Neural cell (in vitro differentiated cells): ENCODE measurements around the gene BPIFB1. TPM values are rescaled to one million over a fixed set of nuclear protein-coding genes. Genes with fewer than 3 reads are reported as not detected.

Source experiments
- H2AFZ ChIP-seq: fragments of 200-600, 300-800 bp; sonication (generic), shearing (Covaris generic); 2 replicates; pipeline ENCODE4 v1.6.0; 2014; ENCODE audit warnings: low read depth, mild to moderate bottlenecking, antibody characterized with exemption, low read length, moderate library complexity
- H3F3A ChIP-seq: fragments of 200-600 bp; shearing (Covaris generic); 2 replicates; pipeline ENCODE4 v1.6.1; 2016; ENCODE audit warnings: mild to moderate bottlenecking, moderate library complexity, mixed read lengths, antibody characterized with exemption, low read length; ENCODE audit not compliant: insufficient read depth, poor library complexity, severe bottlenecking
- H3K27ac ChIP-seq: fragments of 200-600, 300-800 bp; sonication (generic), shearing (Covaris generic); 2 replicates; pipeline ENCODE4 v1.5.1; 2014; ENCODE audit warnings: mild to moderate bottlenecking, low read length, moderate library complexity
- H3K27me3 ChIP-seq: fragments of 300-800, 200-600 bp; sonication (generic), shearing (Covaris generic); 2 replicates; pipeline ENCODE4 v1.6.0; 2014; ENCODE audit warnings: mild to moderate bottlenecking, low read depth, low read length, moderate library complexity; ENCODE audit not compliant: insufficient read depth
- H3K36me3 ChIP-seq: fragments of 300-800, 200-600 bp; sonication (generic), shearing (Covaris generic); 2 replicates; pipeline ENCODE4 v1.5.1; 2014; ENCODE audit warnings: mild to moderate bottlenecking, antibody characterized with exemption, low read length, moderate library complexity; ENCODE audit not compliant: insufficient read depth
- H3K4me2 ChIP-seq: fragments of 300-800, 200-600 bp; sonication (generic), shearing (Covaris generic); 2 replicates; pipeline ENCODE4 v1.6.0; 2014; ENCODE audit warnings: mild to moderate bottlenecking, low read length
- H3K4me3 ChIP-seq: fragments of 300-800, 200-600 bp; sonication (generic), shearing (Covaris generic); 2 replicates; pipeline ENCODE4 v1.5.1; 2014; ENCODE audit warnings: mild to moderate bottlenecking, low read length, moderate library complexity
- H3K79me2 ChIP-seq: fragments of 200-600 bp; shearing (Covaris generic); replicated peaks from 2 replicates; pipeline ENCODE4 v1.6.0; 2014; ENCODE audit warnings: mild to moderate bottlenecking, low read length, moderate library complexity; ENCODE audit not compliant: insufficient read depth
- H3K9ac ChIP-seq: fragments of 300-800, 200-600 bp; sonication (generic), shearing (Covaris generic); 2 replicates; pipeline ENCODE4 v1.6.1; 2016; ENCODE audit warnings: mild to moderate bottlenecking, low read length, mixed read lengths
- H3K9me2 ChIP-seq: fragments of 200-600 bp; shearing (Covaris generic); 2 replicates; pipeline ENCODE4 v1.6.1; 2016; ENCODE audit warnings: mild to moderate bottlenecking, low read length, mixed read lengths; ENCODE audit not compliant: insufficient read depth
- H3K9me3 ChIP-seq: fragments of 200-600, 300-800 bp; sonication (generic), shearing (Covaris generic); 2 replicates; pipeline ENCODE4 v1.6.1; 2016; ENCODE audit warnings: mild to moderate bottlenecking, mixed run types, low read length, moderate library complexity, mixed read lengths
- H4K20me1 ChIP-seq: fragments of 200-600 bp; shearing (Covaris generic); 2 replicates; pipeline ENCODE4 v1.6.1; 2016; ENCODE audit warnings: mild to moderate bottlenecking, mixed run types; ENCODE audit not compliant: insufficient read depth
- EP300 ChIP-seq: fragments of 450-650 bp; conservative IDR thresholded peaks from 2 replicates; pipeline ENCODE4 v1.6.1; 2014; ENCODE audit warnings: antibody characterized with exemption, mild to moderate bottlenecking, moderate library complexity; ENCODE audit not compliant: poor library complexity, severe bottlenecking
- EZH2 ChIP-seq: fragments of 200-600, 300-800 bp; shearing (Covaris generic), sonication (generic); IDR thresholded peaks from 2 replicates; pipeline ENCODE4 v1.6.1; 2014; ENCODE audit warnings: antibody characterized with exemption, low read length, borderline replicate concordance, mild to moderate bottlenecking; ENCODE audit not compliant: insufficient read depth, poor library complexity, severe bottlenecking
- MXI1 ChIP-seq: fragments of 450-650 bp; conservative IDR thresholded peaks from 2 replicates; pipeline ENCODE4 v1.6.1; 2014; ENCODE audit warnings: antibody characterized with exemption, mild to moderate bottlenecking; ENCODE audit not compliant: poor library complexity, severe bottlenecking
- POLR2AphosphoS5 ChIP-seq: IDR thresholded peaks from 2 replicates; pipeline ENCODE4 v1.6.1; 2012
- RAD21 ChIP-seq: fragments of 450-650 bp; conservative IDR thresholded peaks from 2 replicates; pipeline ENCODE4 v1.6.1; 2014; ENCODE audit warnings: antibody characterized with exemption, mild to moderate bottlenecking, moderate library complexity
- SMC3 ChIP-seq: fragments of 450-650 bp; conservative IDR thresholded peaks from 2 replicates; pipeline ENCODE4 v1.6.1; 2014; ENCODE audit warnings: antibody characterized with exemption, mild to moderate bottlenecking, moderate library complexity; ENCODE audit not compliant: poor library complexity
- TAF1 ChIP-seq: IDR thresholded peaks from 2 replicates; pipeline ENCODE4 v1.6.1; 2012; ENCODE audit warnings: low read depth
- polyA plus RNA-seq: library from polyadenylated mRNA; depleted of rRNA; stranded (reverse); fragments of >200 nt; gene quantifications from 2 replicates; pipeline ENCODE4 v1.2.3, GENCODE V29; 2014
- TF ChIP-seq, protein P1 (sequence below): IDR thresholded peaks from 2 replicates; pipeline ENCODE4 v1.6.1; 2012; ENCODE audit warnings: borderline replicate concordance
- TF ChIP-seq, protein P2 (sequence below): fragments of 450-650 bp; IDR thresholded peaks from 2 replicates; pipeline ENCODE4 v1.5.1; 2014; ENCODE audit warnings: antibody characterized with exemption, mild to moderate bottlenecking, moderate library complexity; ENCODE audit not compliant: poor library complexity, severe bottlenecking

Gene BPIFB1
- polyA plus RNA-seq, 1 donor from 2014 or later: not detected

DNA sequence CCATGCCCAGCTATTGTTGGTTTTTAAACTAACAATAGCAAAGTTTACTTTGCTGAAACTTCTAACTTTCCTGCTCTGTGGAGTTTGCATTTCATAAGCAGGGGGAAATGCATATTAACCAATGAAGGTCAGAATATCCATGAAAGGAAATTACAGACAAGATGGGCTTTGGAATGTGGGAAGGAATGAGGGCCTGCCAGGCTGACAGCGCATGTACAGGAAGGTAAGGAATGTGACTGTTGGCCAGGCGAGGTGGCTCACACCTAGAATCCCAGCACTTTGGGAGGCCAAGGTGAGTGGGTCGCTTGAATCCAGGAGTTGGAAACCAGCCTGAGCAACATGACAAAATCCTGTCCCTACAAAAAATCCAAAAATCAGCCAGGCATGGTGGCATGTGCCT lies 68.7 kb downstream of the BPIFB1 start:
- H3K9ac ChIP-seq: no peak overlapping the region
- H3K79me2 ChIP-seq: no peaks in the 10 kb centered on the region
- no peaks in the 10 kb centered on the region for H3K9me2 ChIP-seq
- no peak overlapping the region for H3K27ac ChIP-seq
- H3K9me3 ChIP-seq: no peaks in the 10 kb centered on the region
- no peak overlapping the region for H3K4me3 ChIP-seq
- no peak overlapping the region for H2AFZ ChIP-seq
- no peaks in the 10 kb centered on the region for H3K27me3 ChIP-seq
- H4K20me1 ChIP-seq: no peaks in the 10 kb centered on the region
- no peak for TF ChIP-seq MXI1
- no peak for TF ChIP-seq SMC3
- TF ChIP-seq, protein P1, sequence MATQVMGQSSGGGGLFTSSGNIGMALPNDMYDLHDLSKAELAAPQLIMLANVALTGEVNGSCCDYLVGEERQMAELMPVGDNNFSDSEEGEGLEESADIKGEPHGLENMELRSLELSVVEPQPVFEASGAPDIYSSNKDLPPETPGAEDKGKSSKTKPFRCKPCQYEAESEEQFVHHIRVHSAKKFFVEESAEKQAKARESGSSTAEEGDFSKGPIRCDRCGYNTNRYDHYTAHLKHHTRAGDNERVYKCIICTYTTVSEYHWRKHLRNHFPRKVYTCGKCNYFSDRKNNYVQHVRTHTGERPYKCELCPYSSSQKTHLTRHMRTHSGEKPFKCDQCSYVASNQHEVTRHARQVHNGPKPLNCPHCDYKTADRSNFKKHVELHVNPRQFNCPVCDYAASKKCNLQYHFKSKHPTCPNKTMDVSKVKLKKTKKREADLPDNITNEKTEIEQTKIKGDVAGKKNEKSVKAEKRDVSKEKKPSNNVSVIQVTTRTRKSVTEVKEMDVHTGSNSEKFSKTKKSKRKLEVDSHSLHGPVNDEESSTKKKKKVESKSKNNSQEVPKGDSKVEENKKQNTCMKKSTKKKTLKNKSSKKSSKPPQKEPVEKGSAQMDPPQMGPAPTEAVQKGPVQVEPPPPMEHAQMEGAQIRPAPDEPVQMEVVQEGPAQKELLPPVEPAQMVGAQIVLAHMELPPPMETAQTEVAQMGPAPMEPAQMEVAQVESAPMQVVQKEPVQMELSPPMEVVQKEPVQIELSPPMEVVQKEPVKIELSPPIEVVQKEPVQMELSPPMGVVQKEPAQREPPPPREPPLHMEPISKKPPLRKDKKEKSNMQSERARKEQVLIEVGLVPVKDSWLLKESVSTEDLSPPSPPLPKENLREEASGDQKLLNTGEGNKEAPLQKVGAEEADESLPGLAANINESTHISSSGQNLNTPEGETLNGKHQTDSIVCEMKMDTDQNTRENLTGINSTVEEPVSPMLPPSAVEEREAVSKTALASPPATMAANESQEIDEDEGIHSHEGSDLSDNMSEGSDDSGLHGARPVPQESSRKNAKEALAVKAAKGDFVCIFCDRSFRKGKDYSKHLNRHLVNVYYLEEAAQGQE: no peak
- no peak for TF ChIP-seq EP300
- no peak for TF ChIP-seq TAF1
- no peak for TF ChIP-seq POLR2AphosphoS5
- TF ChIP-seq EZH2: no peak
- TF ChIP-seq, protein P2, sequence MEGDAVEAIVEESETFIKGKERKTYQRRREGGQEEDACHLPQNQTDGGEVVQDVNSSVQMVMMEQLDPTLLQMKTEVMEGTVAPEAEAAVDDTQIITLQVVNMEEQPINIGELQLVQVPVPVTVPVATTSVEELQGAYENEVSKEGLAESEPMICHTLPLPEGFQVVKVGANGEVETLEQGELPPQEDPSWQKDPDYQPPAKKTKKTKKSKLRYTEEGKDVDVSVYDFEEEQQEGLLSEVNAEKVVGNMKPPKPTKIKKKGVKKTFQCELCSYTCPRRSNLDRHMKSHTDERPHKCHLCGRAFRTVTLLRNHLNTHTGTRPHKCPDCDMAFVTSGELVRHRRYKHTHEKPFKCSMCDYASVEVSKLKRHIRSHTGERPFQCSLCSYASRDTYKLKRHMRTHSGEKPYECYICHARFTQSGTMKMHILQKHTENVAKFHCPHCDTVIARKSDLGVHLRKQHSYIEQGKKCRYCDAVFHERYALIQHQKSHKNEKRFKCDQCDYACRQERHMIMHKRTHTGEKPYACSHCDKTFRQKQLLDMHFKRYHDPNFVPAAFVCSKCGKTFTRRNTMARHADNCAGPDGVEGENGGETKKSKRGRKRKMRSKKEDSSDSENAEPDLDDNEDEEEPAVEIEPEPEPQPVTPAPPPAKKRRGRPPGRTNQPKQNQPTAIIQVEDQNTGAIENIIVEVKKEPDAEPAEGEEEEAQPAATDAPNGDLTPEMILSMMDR: no peak
- TF ChIP-seq RAD21: no peak
- H3K36me3 ChIP-seq: no peaks in the 10 kb centered on the region
- no peak overlapping the region for H3K4me2 ChIP-seq
- H3F3A ChIP-seq: no peaks in the 10 kb centered on the region

DNA sequence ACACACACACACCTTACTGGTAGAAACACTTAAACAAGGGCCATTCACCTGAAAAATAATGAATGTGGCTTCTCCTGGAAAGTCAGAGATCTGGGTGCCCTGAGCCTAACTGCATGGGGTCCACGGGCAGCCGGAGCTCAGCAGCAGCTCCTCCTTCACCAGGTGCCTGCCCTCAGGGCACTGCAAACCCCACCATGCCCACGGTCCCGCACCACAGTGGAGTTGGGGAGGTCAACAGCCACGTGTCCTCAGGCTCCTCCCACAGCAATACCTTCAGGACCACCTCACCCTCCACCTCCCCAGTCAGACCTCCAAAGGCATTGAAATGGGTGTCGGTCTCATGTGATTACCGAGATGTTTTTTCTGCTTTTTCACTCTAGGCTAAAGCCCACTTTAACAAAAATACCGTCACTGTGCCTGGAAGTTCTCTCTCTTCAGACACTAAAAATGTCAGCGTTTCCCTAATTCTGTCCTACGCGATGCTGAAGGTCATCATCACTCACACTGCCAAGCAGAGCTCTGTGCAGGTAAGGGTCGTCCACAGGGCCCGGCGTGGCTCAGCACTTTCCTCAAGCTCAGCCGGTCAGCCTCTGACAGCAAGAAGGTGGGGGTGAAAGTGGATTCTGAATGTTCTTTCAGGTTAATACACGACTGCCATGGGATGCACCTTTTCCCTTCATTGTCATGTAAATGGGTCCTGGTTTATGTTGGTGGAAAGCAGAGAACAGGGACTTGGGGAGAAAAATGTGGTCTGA lies 69.4 kb downstream of the BPIFB1 start:
- Histone ChIP-seq H3K27me3 (no peaks in the 10 kb centered on the region), H3F3A (no peaks in the 10 kb centered on the region), H3K4me2 (no peak overlapping the region), H3K79me2 (no peaks in the 10 kb centered on the region), H3K4me3 (no peak overlapping the region), H3K27ac (no peak overlapping the region), H3K9me3 (no peaks in the 10 kb centered on the region), H3K9ac (no peak overlapping the region), H3K36me3 (no peaks in the 10 kb centered on the region), H3K9me2 (no peaks in the 10 kb centered on the region), H2AFZ (no peak overlapping the region), H4K20me1 (no peaks in the 10 kb centered on the region)
- no peak for TF ChIP-seq POLR2AphosphoS5
- no peak for TF ChIP-seq TAF1
- TF ChIP-seq, protein P2: no peak
- TF ChIP-seq EZH2: no peak
- TF ChIP-seq RAD21: no peak
- TF ChIP-seq, protein P1: no peak
- TF ChIP-seq SMC3: no peak
